Measurements from ENCODE around the gene PRKCH.
"Not testable (repeated sequence)": the region's sequence is repeated elsewhere in the genome, so short reads cannot be mapped to it uniquely, and the experiment has no call there.

PRKCH gene

GRCh38 chr14:61308198-61308597, 13.2 kb upstream of the PRKCH start:
- no peaks in the 10 kb centered on the region for H3K4me1 ChIP-seq (ENCODE audit: control insufficient read depth, low read depth, low read length)
- H3K27me3 ChIP-seq (ENCODE audit: insufficient read depth, low read length, poor library complexity), result no peaks in the 10 kb centered on the region
- H3K27ac ChIP-seq (ENCODE audit: low read depth, low read length), result no peak overlapping the region
- H2AK5ac ChIP-seq (ENCODE audit: low read length), result no peak overlapping the region
- H2BK120ac ChIP-seq (ENCODE audit: low read depth, low read length), result no peak overlapping the region
- no peaks in the 10 kb centered on the region for H3K79me2 ChIP-seq (ENCODE audit: control insufficient read depth, insufficient read depth, low read length)
- H3K23ac ChIP-seq (ENCODE audit: low read length), result no peak overlapping the region
- no peak overlapping the region for H3K4me2 ChIP-seq (ENCODE audit: low read length)
- H3K79me1 ChIP-seq (ENCODE audit: low read length), result no peaks in the 10 kb centered on the region
- H3K18ac ChIP-seq (ENCODE audit: low read length), result no peak overlapping the region
- no peak overlapping the region for H3K56ac ChIP-seq (ENCODE audit: low read length)
- H4K5ac ChIP-seq (ENCODE audit: low read length), result no peak overlapping the region
- no peak overlapping the region for H3K9ac ChIP-seq (ENCODE audit: low read length)
- H2BK5ac ChIP-seq (ENCODE audit: low read length), result no peak overlapping the region
- H3K4me3 ChIP-seq (ENCODE audit: low read length), result no peak overlapping the region
- no peak overlapping the region for H4K8ac ChIP-seq (ENCODE audit: low read depth, low read length)
- no peaks in the 10 kb centered on the region for H3K36me3 ChIP-seq (ENCODE audit: control insufficient read depth, insufficient read depth, low read length)
- no peak overlapping the region for H2BK15ac ChIP-seq (replicated peaks; ENCODE audit: low read depth)
- no peak for DNase-seq
- WGBS (ENCODE audit: extremely low coverage, insufficient coverage, low lambda C conversion rate), result no CpG with 5 or more reads among the region's 3 CpGs
- no peak overlapping the region for H3K4ac ChIP-seq (ENCODE audit: low read depth, low read length)

GRCh38 chr14:61308701-61309100, 12.7 kb upstream of the PRKCH start:
- H3K79me1 ChIP-seq (ENCODE audit: low read length); H3K4me3 ChIP-seq (ENCODE audit: low read length); H2BK5ac ChIP-seq (ENCODE audit: low read length); H3K27me3 ChIP-seq (ENCODE audit: insufficient read depth, low read length, poor library complexity); H3K4me2 ChIP-seq (ENCODE audit: low read length); DNase-seq; H3K9ac ChIP-seq (ENCODE audit: low read length); H3K4ac ChIP-seq (ENCODE audit: low read depth, low read length); H3K36me3 ChIP-seq (ENCODE audit: control insufficient read depth, insufficient read depth, low read length); H4K8ac ChIP-seq (ENCODE audit: low read depth, low read length); H3K23ac ChIP-seq (ENCODE audit: low read length); H2BK120ac ChIP-seq (ENCODE audit: low read depth, low read length); H3K56ac ChIP-seq (ENCODE audit: low read length); H3K4me1 ChIP-seq (ENCODE audit: control insufficient read depth, low read depth, low read length); H3K27ac ChIP-seq (ENCODE audit: low read depth, low read length); H3K79me2 ChIP-seq (ENCODE audit: control insufficient read depth, insufficient read depth, low read length); H3K18ac ChIP-seq (ENCODE audit: low read length); H2BK15ac ChIP-seq (replicated peaks; ENCODE audit: low read depth); H4K5ac ChIP-seq (ENCODE audit: low read length); H2AK5ac ChIP-seq (ENCODE audit: low read length): not testable (repeated sequence)
- no CpG with 5 or more reads among the region's 4 CpGs for WGBS (ENCODE audit: extremely low coverage, insufficient coverage, low lambda C conversion rate)

- no peak overlapping the region for H3K4me3 ChIP-seq (ENCODE audit: low read length)
- no peak overlapping the region for H3K23ac ChIP-seq (ENCODE audit: low read length)
- no peaks in the 10 kb centered on the region for H3K79me1 ChIP-seq (ENCODE audit: low read length)
- no peak overlapping the region for H3K27ac ChIP-seq (ENCODE audit: low read depth, low read length)
- H3K4me1 ChIP-seq (ENCODE audit: control insufficient read depth, low read depth, low read length), result no peaks in the 10 kb centered on the region
- no peak overlapping the region for H2AK5ac ChIP-seq (ENCODE audit: low read length)
- H3K36me3 ChIP-seq (ENCODE audit: control insufficient read depth, insufficient read depth, low read length), result no peaks in the 10 kb centered on the region
- no CpG with 5 or more reads among the region's 4 CpGs for WGBS (ENCODE audit: extremely low coverage, insufficient coverage, low lambda C conversion rate)
- H3K27me3 ChIP-seq (ENCODE audit: insufficient read depth, low read length, poor library complexity), result no peaks in the 10 kb centered on the region
- H3K18ac ChIP-seq (ENCODE audit: low read length), result no peak overlapping the region
- no peak overlapping the region for H3K9ac ChIP-seq (ENCODE audit: low read length)
- no peak overlapping the region for H3K4ac ChIP-seq (ENCODE audit: low read depth, low read length)
- H2BK5ac ChIP-seq (ENCODE audit: low read length), result no peak overlapping the region
- no peak for DNase-seq
- no peak overlapping the region for H2BK120ac ChIP-seq (ENCODE audit: low read depth, low read length)
- H3K79me2 ChIP-seq (ENCODE audit: control insufficient read depth, insufficient read depth, low read length), result no peaks in the 10 kb centered on the region
- no peak overlapping the region for H4K5ac ChIP-seq (ENCODE audit: low read length)
- no peak overlapping the region for H3K56ac ChIP-seq (ENCODE audit: low read length)
- no peak overlapping the region for H3K4me2 ChIP-seq (ENCODE audit: low read length)
- H4K8ac ChIP-seq (ENCODE audit: low read depth, low read length), result no peak overlapping the region
- H2BK15ac ChIP-seq (replicated peaks; ENCODE audit: low read depth), result no peak overlapping the region
Observed at GRCh38 chr14:61315313-61315712, 6.1 kb upstream of the PRKCH start.

GRCh38 chr14:61319086-61319485, 2.3 kb upstream of the PRKCH start:
- H4K5ac ChIP-seq (ENCODE audit: low read length), result no peak overlapping the region
- no peak overlapping the region for H3K4ac ChIP-seq (ENCODE audit: low read depth, low read length)
- no peak overlapping the region for H4K8ac ChIP-seq (ENCODE audit: low read depth, low read length)
- H3K23ac ChIP-seq (ENCODE audit: low read length), result no peak overlapping the region
- peaks cover 3% of the 10 kb centered on the region for H3K4me1 ChIP-seq (ENCODE audit: control insufficient read depth, low read depth, low read length)
- no peak overlapping the region for H3K27ac ChIP-seq (ENCODE audit: low read depth, low read length)
- WGBS (ENCODE audit: extremely low coverage, insufficient coverage, low lambda C conversion rate), result no CpG with 5 or more reads among the region's 3 CpGs
- no peak overlapping the region for H2BK5ac ChIP-seq (ENCODE audit: low read length)
- H3K4me3 ChIP-seq (ENCODE audit: low read length), result no peak overlapping the region
- no peaks in the 10 kb centered on the region for H3K79me2 ChIP-seq (ENCODE audit: control insufficient read depth, insufficient read depth, low read length)
- no peaks in the 10 kb centered on the region for H3K79me1 ChIP-seq (ENCODE audit: low read length)
- no peak overlapping the region for H2BK15ac ChIP-seq (replicated peaks; ENCODE audit: low read depth)
- H3K56ac ChIP-seq (ENCODE audit: low read length), result no peak overlapping the region
- no peak overlapping the region for H3K18ac ChIP-seq (ENCODE audit: low read length)
- H2BK120ac ChIP-seq (ENCODE audit: low read depth, low read length), result no peak overlapping the region
- no peaks in the 10 kb centered on the region for H3K36me3 ChIP-seq (ENCODE audit: control insufficient read depth, insufficient read depth, low read length)
- H3K4me2 ChIP-seq (ENCODE audit: low read length), result no peak overlapping the region
- no peak overlapping the region for H2AK5ac ChIP-seq (ENCODE audit: low read length)
- no peak for DNase-seq
- H3K9ac ChIP-seq (ENCODE audit: low read length), result no peak overlapping the region
- H3K27me3 ChIP-seq (ENCODE audit: insufficient read depth, low read length, poor library complexity), result no peaks in the 10 kb centered on the region

GRCh38 chr14:61319706-61320105, 1.7 kb upstream of the PRKCH start:
- no peaks in the 10 kb centered on the region for H3K36me3 ChIP-seq (ENCODE audit: control insufficient read depth, insufficient read depth, low read length)
- H2BK120ac ChIP-seq (ENCODE audit: low read depth, low read length), result no peak overlapping the region
- H4K8ac ChIP-seq (ENCODE audit: low read depth, low read length), result no peak overlapping the region
- H3K9ac ChIP-seq (ENCODE audit: low read length), result no peak overlapping the region
- no peak overlapping the region for H4K5ac ChIP-seq (ENCODE audit: low read length)
- no peaks in the 10 kb centered on the region for H3K79me1 ChIP-seq (ENCODE audit: low read length)
- no peak overlapping the region for H3K4me3 ChIP-seq (ENCODE audit: low read length)
- H3K4me1 ChIP-seq (ENCODE audit: control insufficient read depth, low read depth, low read length), result peaks cover 3% of the 10 kb centered on the region
- H3K23ac ChIP-seq (ENCODE audit: low read length), result no peak overlapping the region
- no peak overlapping the region for H3K4me2 ChIP-seq (ENCODE audit: low read length)
- H3K56ac ChIP-seq (ENCODE audit: low read length), result no peak overlapping the region
- no peaks in the 10 kb centered on the region for H3K79me2 ChIP-seq (ENCODE audit: control insufficient read depth, insufficient read depth, low read length)
- H2AK5ac ChIP-seq (ENCODE audit: low read length), result no peak overlapping the region
- WGBS (ENCODE audit: extremely low coverage, insufficient coverage, low lambda C conversion rate), result no CpG with 5 or more reads among the region's 6 CpGs
- no peak overlapping the region for H3K4ac ChIP-seq (ENCODE audit: low read depth, low read length)
- H2BK15ac ChIP-seq (replicated peaks; ENCODE audit: low read depth), result no peak overlapping the region
- no peak overlapping the region for H2BK5ac ChIP-seq (ENCODE audit: low read length)
- H3K27me3 ChIP-seq (ENCODE audit: insufficient read depth, low read length, poor library complexity), result no peaks in the 10 kb centered on the region
- no peak overlapping the region for H3K18ac ChIP-seq (ENCODE audit: low read length)
- no peak for DNase-seq
- H3K27ac ChIP-seq (ENCODE audit: low read depth, low read length), result no peak overlapping the region

- not testable (repeated sequence) for H4K5ac ChIP-seq (ENCODE audit: low read length); H3K4me3 ChIP-seq (ENCODE audit: low read length); H3K18ac ChIP-seq (ENCODE audit: low read length); H3K36me3 ChIP-seq (ENCODE audit: control insufficient read depth, insufficient read depth, low read length); H2BK5ac ChIP-seq (ENCODE audit: low read length); H2BK120ac ChIP-seq (ENCODE audit: low read depth, low read length); H2BK15ac ChIP-seq (replicated peaks; ENCODE audit: low read depth); H3K79me1 ChIP-seq (ENCODE audit: low read length); H3K9ac ChIP-seq (ENCODE audit: low read length); H3K27me3 ChIP-seq (ENCODE audit: insufficient read depth, low read length, poor library complexity); H3K56ac ChIP-seq (ENCODE audit: low read length); H3K4me2 ChIP-seq (ENCODE audit: low read length); H3K27ac ChIP-seq (ENCODE audit: low read depth, low read length); H3K79me2 ChIP-seq (ENCODE audit: control insufficient read depth, insufficient read depth, low read length); H4K8ac ChIP-seq (ENCODE audit: low read depth, low read length); H2AK5ac ChIP-seq (ENCODE audit: low read length); H3K23ac ChIP-seq (ENCODE audit: low read length); H3K4me1 ChIP-seq (ENCODE audit: control insufficient read depth, low read depth, low read length); DNase-seq; H3K4ac ChIP-seq (ENCODE audit: low read depth, low read length)
- WGBS (ENCODE audit: extremely low coverage, insufficient coverage, low lambda C conversion rate), result no CpG with 5 or more reads among the region's 16 CpGs
Observed at GRCh38 chr14:61320170-61320569, 1.2 kb upstream of the PRKCH start.
